ES-I3 (cell line): Measurements from ENCODE around the gene GRAMD2A.

Experiments
- H3K36me3 ChIP-seq: 2 replicates; pipeline ENCODE4 v1.6.1; 2013; ENCODE audit warnings: mild to moderate bottlenecking, low read length, control low read depth, moderate library complexity; ENCODE audit not compliant: insufficient read depth
- H3K4me1 ChIP-seq: 2 replicates; pipeline ENCODE4 v1.6.1; 2013; ENCODE audit warnings: mild to moderate bottlenecking, control low read depth, low read length; ENCODE audit not compliant: insufficient read depth
- H3K9ac ChIP-seq: 2 replicates; pipeline ENCODE4 v1.6.1; 2013; ENCODE audit warnings: low read depth, mild to moderate bottlenecking, low read length, moderate library complexity
- H3K9me3 ChIP-seq: 2 replicates; pipeline ENCODE4 v1.6.1; 2013; ENCODE audit warnings: mild to moderate bottlenecking, low read length, moderate library complexity; ENCODE audit not compliant: control insufficient read depth, insufficient read depth

The GRAMD2A gene

GRCh38 chr15:72202801-72203506 is 5.4 kb upstream of the GRAMD2A start:
- Histone ChIP-seq H3K4me1 (no peaks in the 10 kb centered on the region), H3K9me3 (no peaks in the 10 kb centered on the region)

GRCh38 chr15:72202302-72202701 is 4.7 kb upstream of the GRAMD2A start:
- H3K9me3 ChIP-seq, result no peaks in the 10 kb centered on the region
- no peaks in the 10 kb centered on the region for H3K4me1 ChIP-seq
- H3K9ac ChIP-seq, result no peak overlapping the region
- peaks cover 46% of the 10 kb centered on the region for H3K36me3 ChIP-seq

More at GRCh38 chr15:72202801-72203506, 5.4 kb upstream of the GRAMD2A start:
- Histone ChIP-seq H3K9ac (no peak overlapping the region), H3K36me3 (peaks cover 53% of the 10 kb centered on the region)

- Histone ChIP-seq H3K4me1 (no peaks in the 10 kb centered on the region), H3K9me3 (no peaks in the 10 kb centered on the region), H3K9ac (no peak overlapping the region), H3K36me3 (peaks cover 38% of the 10 kb centered on the region)
Measured at GRCh38 chr15:72201391-72201921, 3.9 kb upstream of the GRAMD2A start.

- H3K9me3 ChIP-seq, result no peaks in the 10 kb centered on the region
- H3K9ac ChIP-seq, result no peak overlapping the region
- no peaks in the 10 kb centered on the region for H3K4me1 ChIP-seq
- peaks cover 33% of the 10 kb centered on the region for H3K36me3 ChIP-seq
Measured at GRCh38 chr15:72200395-72201237, 3.0 kb upstream of the GRAMD2A start.

GRCh38 chr15:72199721-72200212 is 2.2 kb upstream of the GRAMD2A start:
- Histone ChIP-seq H3K4me1 (no peaks in the 10 kb centered on the region), H3K9me3 (no peaks in the 10 kb centered on the region), H3K36me3 (peaks cover 26% of the 10 kb centered on the region), H3K9ac (no peak overlapping the region)

- peaks cover 20% of the 10 kb centered on the region for H3K36me3 ChIP-seq
- peaks cover under 1% of the 10 kb centered on the region; the same call in 1 of the 2 replicates for H3K4me1 ChIP-seq
Measured at GRCh38 chr15:72199205-72199515, 1.6 kb upstream of the GRAMD2A start.

GRCh38 chr15:72198356-72199204 is 993 bp upstream of the GRAMD2A start:
- H3K9me3 ChIP-seq, result no peaks in the 10 kb centered on the region
- H3K4me1 ChIP-seq, result peaks cover 3% of the 10 kb centered on the region; the same call in 1 of the 2 replicates
- peak overlapping the region; percentile 44; the same call in 1 of the 2 replicates for H3K9ac ChIP-seq
- peaks cover 14% of the 10 kb centered on the region for H3K36me3 ChIP-seq

More at GRCh38 chr15:72199205-72199515, 1.6 kb upstream of the GRAMD2A start:
- Histone ChIP-seq H3K9me3 (no peaks in the 10 kb centered on the region), H3K9ac (no peak overlapping the region)

GRCh38 chr15:72197041-72197459 is 537 bp downstream of the GRAMD2A start:
- H3K4me1 ChIP-seq, result peaks cover 3% of the 10 kb centered on the region; the same call in 1 of the 2 replicates
- H3K36me3 ChIP-seq, result peaks cover 4% of the 10 kb centered on the region; the same call in 1 of the 2 replicates
- no peaks in the 10 kb centered on the region for H3K9me3 ChIP-seq
- peak overlapping the region; percentile 71 for H3K9ac ChIP-seq

GRCh38 chr15:72196409-72197040 is 1.1 kb downstream of the GRAMD2A start:
- peaks cover 3% of the 10 kb centered on the region; the same call in 1 of the 2 replicates for H3K4me1 ChIP-seq
- peak overlapping the region; percentile 71; the same call in 1 of the 2 replicates for H3K9ac ChIP-seq
- H3K9me3 ChIP-seq, result no peaks in the 10 kb centered on the region
- peaks cover 4% of the 10 kb centered on the region; the same call in 1 of the 2 replicates for H3K36me3 ChIP-seq

- Histone ChIP-seq H3K4me1 (peaks cover 3% of the 10 kb centered on the region; the same call in 1 of the 2 replicates), H3K36me3 (peaks cover 2% of the 10 kb centered on the region; the same call in 1 of the 2 replicates), H3K9me3 (no peaks in the 10 kb centered on the region), H3K9ac (no peak overlapping the region)
Measured at GRCh38 chr15:72195101-72195511, 2.5 kb downstream of the GRAMD2A start.

- no peaks in the 10 kb centered on the region for H3K9me3 ChIP-seq
- no peak overlapping the region for H3K9ac ChIP-seq
- peaks cover 3% of the 10 kb centered on the region; the same call in 1 of the 2 replicates for H3K4me1 ChIP-seq
- H3K36me3 ChIP-seq, result no peaks in the 10 kb centered on the region
Measured at GRCh38 chr15:72193836-72194396, 3.7 kb downstream of the GRAMD2A start.

GRCh38 chr15:72192416-72192815 is 5.2 kb downstream of the GRAMD2A start:
- Histone ChIP-seq H3K9ac (no peak overlapping the region), H3K9me3 (no peaks in the 10 kb centered on the region), H3K4me1 (peaks cover 3% of the 10 kb centered on the region; the same call in 1 of the 2 replicates), H3K36me3 (no peaks in the 10 kb centered on the region)
